PFSK-1 (cell line): ENCODE measurements around the gene TRIP10.
A peak's percentile ranks its signal among the peaks of the same experiment; 100 is the strongest.

Source experiments
- FOXP2 ChIP-seq: optimal IDR thresholded peaks from 2 replicates; pipeline ENCODE3; 2011; ENCODE audit warnings: borderline replicate concordance, control low read depth, inconsistent platforms; ENCODE audit not compliant: insufficient read depth; ENCODE audit errors: extremely low read length, extremely low read depth
- POLR2AphosphoS5 ChIP-seq: IDR thresholded peaks from 2 replicates; pipeline ENCODE4 v1.6.1; 2012; ENCODE audit warnings: low read depth, mild to moderate bottlenecking, control low read depth, low read length, moderate library complexity
- SIN3A ChIP-seq: IDR thresholded peaks from 2 replicates; pipeline ENCODE4 v1.6.1; 2012; ENCODE audit warnings: mild to moderate bottlenecking, low read length, moderate library complexity, borderline replicate concordance; ENCODE audit not compliant: insufficient read depth
- TAF1 ChIP-seq: IDR thresholded peaks from 2 replicates; pipeline ENCODE4 v1.6.1; 2012; ENCODE audit warnings: low read length, control low read depth, borderline replicate concordance; ENCODE audit not compliant: insufficient read depth
- TF ChIP-seq, protein P1 (sequence below), 2 experiments: IDR thresholded peaks; 2 replicates each; pipeline versions ENCODE4 v1.6.1 to v1.8.0; 2011 to 2012; ENCODE audit warnings: low read depth in 2 of 2, low read length in 2 of 2, control low read depth in 1 of 2, inconsistent platforms in 1 of 2, mild to moderate bottlenecking in 1 of 2, moderate library complexity in 1 of 2; ENCODE audit not compliant: insufficient read depth in 1 of 2

The TRIP10 gene

GRCh38 chr19:6733338-6734095, 6.0 kb upstream of the TRIP10 start:
- TF ChIP-seq POLR2AphosphoS5 (no peak), FOXP2 (no peak), SIN3A (no peak), TAF1 (no peak)
- TF ChIP-seq, protein P1, sequence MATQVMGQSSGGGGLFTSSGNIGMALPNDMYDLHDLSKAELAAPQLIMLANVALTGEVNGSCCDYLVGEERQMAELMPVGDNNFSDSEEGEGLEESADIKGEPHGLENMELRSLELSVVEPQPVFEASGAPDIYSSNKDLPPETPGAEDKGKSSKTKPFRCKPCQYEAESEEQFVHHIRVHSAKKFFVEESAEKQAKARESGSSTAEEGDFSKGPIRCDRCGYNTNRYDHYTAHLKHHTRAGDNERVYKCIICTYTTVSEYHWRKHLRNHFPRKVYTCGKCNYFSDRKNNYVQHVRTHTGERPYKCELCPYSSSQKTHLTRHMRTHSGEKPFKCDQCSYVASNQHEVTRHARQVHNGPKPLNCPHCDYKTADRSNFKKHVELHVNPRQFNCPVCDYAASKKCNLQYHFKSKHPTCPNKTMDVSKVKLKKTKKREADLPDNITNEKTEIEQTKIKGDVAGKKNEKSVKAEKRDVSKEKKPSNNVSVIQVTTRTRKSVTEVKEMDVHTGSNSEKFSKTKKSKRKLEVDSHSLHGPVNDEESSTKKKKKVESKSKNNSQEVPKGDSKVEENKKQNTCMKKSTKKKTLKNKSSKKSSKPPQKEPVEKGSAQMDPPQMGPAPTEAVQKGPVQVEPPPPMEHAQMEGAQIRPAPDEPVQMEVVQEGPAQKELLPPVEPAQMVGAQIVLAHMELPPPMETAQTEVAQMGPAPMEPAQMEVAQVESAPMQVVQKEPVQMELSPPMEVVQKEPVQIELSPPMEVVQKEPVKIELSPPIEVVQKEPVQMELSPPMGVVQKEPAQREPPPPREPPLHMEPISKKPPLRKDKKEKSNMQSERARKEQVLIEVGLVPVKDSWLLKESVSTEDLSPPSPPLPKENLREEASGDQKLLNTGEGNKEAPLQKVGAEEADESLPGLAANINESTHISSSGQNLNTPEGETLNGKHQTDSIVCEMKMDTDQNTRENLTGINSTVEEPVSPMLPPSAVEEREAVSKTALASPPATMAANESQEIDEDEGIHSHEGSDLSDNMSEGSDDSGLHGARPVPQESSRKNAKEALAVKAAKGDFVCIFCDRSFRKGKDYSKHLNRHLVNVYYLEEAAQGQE (IDR thresholded peaks at IDR 0.05; ENCODE audit: insufficient read depth in 1 of 2, low read depth in 2 of 2, low read length in 2 of 2), result no peak

- no peak for TF ChIP-seq TAF1
- no peak for TF ChIP-seq POLR2AphosphoS5
- no peak for TF ChIP-seq FOXP2
- TF ChIP-seq, protein P1 (IDR thresholded peaks at IDR 0.05; ENCODE audit: insufficient read depth in 1 of 2, low read depth in 2 of 2, low read length in 2 of 2), result no peak
- TF ChIP-seq SIN3A, result no peak
Measured at GRCh38 chr19:6734096-6734696, 5.3 kb upstream of the TRIP10 start.

DNA sequence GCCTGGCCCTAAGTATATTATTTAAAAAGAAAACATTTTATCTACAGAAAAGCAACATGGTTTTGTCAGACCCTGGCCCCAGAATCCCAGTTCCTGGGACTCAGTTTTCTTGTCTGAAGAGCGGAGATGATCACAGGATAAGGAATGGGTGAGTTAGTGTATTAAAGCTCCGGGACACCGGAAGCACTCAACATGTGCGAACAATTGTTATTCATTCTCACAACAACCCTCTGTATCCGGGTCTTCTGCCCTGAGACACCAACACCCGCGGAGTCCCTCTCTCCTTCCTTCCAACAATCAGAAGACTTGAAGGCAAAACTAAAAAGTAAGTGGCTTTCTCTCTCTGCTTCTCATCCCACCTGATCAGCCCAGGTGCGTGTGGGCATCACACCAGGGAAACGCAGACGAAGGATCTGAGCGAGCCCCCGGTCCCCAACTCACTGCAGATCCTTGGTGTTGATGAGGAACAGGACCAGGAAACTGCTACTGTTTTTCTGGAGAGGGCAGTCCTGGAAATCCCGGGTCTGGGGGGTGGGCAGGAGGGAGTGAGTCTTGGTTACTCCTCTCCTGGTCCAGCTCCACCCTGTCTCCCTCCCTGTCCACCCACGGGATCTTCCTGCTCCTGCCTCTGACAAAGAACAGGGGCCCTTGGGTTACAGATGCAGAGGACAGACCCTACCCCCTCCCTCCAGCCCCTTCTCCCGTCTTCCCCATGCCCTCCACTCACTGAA, 4.1 kb upstream of the TRIP10 start:
- TF ChIP-seq, protein P1 (IDR thresholded peaks at IDR 0.05; ENCODE audit: insufficient read depth in 1 of 2, low read depth in 2 of 2, low read length in 2 of 2), result no peak
- no peak for TF ChIP-seq TAF1
- no peak for TF ChIP-seq POLR2AphosphoS5
- no peak for TF ChIP-seq FOXP2

DNA sequence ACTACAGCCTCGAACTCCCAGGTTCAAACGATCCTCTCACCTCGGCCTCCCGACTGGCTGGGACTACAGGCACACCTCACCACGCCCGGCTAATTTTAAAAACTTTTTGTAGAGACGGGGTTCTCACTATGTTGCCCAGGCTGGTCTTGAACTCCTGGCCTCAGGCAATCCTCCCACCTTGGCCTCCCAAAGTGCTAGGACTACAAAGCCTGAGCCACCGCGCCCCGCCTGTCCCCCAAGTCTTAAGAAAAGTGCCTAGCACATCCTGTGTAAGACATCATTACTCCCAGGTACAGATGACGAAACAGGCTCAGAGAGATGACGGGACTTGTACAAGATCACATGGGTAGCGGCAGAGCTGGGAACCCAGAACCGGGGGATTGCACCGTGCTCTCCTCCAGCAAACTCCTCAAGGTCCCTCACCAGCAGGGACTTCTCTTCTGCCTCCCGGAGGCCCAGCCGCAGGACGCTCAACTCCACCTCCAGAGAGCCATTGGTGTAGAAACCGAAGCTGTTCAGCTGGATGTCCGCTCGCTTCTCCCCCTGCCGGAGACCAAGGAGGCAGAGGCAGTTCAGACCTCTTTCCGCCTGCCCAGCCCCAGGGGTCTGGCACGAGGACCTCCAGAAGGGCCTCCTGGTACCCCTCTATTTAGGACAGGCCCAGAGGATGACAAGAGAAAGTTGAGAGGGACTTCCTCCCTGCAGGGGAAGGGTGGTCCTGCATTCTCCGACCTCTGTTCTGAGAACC, 3.1 kb upstream of the TRIP10 start:
- TF ChIP-seq TAF1, result 0 out of 2 replicates have a peak, but pooled peaks have one; percentile 9
- no peak for TF ChIP-seq FOXP2
- TF ChIP-seq SIN3A, result peak; percentile 5; the same call in 1 of the 2 replicates

- TF ChIP-seq FOXP2 (no peak), TAF1 (no peak), SIN3A (no peak), POLR2AphosphoS5 (no peak)
- TF ChIP-seq, protein P1 (IDR thresholded peaks at IDR 0.05; ENCODE audit: insufficient read depth in 1 of 2, low read depth in 2 of 2, low read length in 2 of 2), result no peak
Measured at GRCh38 chr19:6736917-6737283, 2.6 kb upstream of the TRIP10 start.
